DND-41 (cell line): ENCODE results near the gene NDUFB7.
"Not testable (repeated sequence)": the region's sequence is repeated elsewhere in the genome, so short reads cannot be mapped to it uniquely, and the experiment has no call there.

ENCODE experiments used
- EZH2 ChIP-seq: IDR thresholded peaks from 3 replicates; pipeline ENCODE4 v1.6.1; 2012; ENCODE audit warnings: borderline replicate concordance, low read depth, mild to moderate bottlenecking, moderate library complexity, low read length, inconsistent platforms; ENCODE audit not compliant: severe bottlenecking
- TF ChIP-seq, protein P1 (sequence below): IDR thresholded peaks from 2 replicates; pipeline ENCODE4 v1.5.1; 2012; ENCODE audit warnings: borderline replicate concordance, low read length, moderate library complexity, mild to moderate bottlenecking; ENCODE audit not compliant: poor library complexity, severe bottlenecking; ENCODE audit errors: extremely low read depth

- TF ChIP-seq, protein P1, sequence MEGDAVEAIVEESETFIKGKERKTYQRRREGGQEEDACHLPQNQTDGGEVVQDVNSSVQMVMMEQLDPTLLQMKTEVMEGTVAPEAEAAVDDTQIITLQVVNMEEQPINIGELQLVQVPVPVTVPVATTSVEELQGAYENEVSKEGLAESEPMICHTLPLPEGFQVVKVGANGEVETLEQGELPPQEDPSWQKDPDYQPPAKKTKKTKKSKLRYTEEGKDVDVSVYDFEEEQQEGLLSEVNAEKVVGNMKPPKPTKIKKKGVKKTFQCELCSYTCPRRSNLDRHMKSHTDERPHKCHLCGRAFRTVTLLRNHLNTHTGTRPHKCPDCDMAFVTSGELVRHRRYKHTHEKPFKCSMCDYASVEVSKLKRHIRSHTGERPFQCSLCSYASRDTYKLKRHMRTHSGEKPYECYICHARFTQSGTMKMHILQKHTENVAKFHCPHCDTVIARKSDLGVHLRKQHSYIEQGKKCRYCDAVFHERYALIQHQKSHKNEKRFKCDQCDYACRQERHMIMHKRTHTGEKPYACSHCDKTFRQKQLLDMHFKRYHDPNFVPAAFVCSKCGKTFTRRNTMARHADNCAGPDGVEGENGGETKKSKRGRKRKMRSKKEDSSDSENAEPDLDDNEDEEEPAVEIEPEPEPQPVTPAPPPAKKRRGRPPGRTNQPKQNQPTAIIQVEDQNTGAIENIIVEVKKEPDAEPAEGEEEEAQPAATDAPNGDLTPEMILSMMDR, result not testable (repeated sequence)
- not testable (repeated sequence) for TF ChIP-seq EZH2
Measured at GRCh38 chr19:14589433-14589832, 17.6 kb upstream of the NDUFB7 start.
